ENCODE data around the gene ATP2B1. TPM values are rescaled to one million over a fixed set of nuclear protein-coding genes. Genes with fewer than 3 reads are reported as not detected.

Gene ATP2B1
- polyA plus RNA-seq, 1 donor: 88.1 TPM

- DNase-seq: no peak
Measured at GRCh38 chr12:89691659-89692058, 17.0 kb downstream of the ATP2B1 start.

- DNase-seq: no peak
Measured at GRCh38 chr12:89690925-89691324, 17.7 kb downstream of the ATP2B1 start.

GRCh38 chr12:89689306-89689705, 19.3 kb downstream of the ATP2B1 start:
- no peak for DNase-seq

GRCh38 chr12:89686311-89686710, 22.3 kb downstream of the ATP2B1 start:
- DNase-seq: no peak

GRCh38 chr12:89685363-89685972, 23.2 kb downstream of the ATP2B1 start:
- no peak for DNase-seq

- DNase-seq: no peak
Measured at GRCh38 chr12:89684136-89684535, 24.5 kb downstream of the ATP2B1 start.

- no peak for DNase-seq
Measured at GRCh38 chr12:89682284-89682683, 26.4 kb downstream of the ATP2B1 start.

GRCh38 chr12:89680409-89680808, 28.2 kb downstream of the ATP2B1 start:
- DNase-seq: no peak

- DNase-seq: no peak
Measured at GRCh38 chr12:89679631-89680030, 29.0 kb downstream of the ATP2B1 start.

- DNase-seq: no peak
Measured at GRCh38 chr12:89678225-89678624, 30.4 kb downstream of the ATP2B1 start.

- no peak for DNase-seq
Measured at GRCh38 chr12:89676930-89677329, 31.7 kb downstream of the ATP2B1 start.

- DNase-seq: no peak
Measured at GRCh38 chr12:89674326-89674942, 34.2 kb downstream of the ATP2B1 start.

GRCh38 chr12:89673603-89674002, 35.0 kb downstream of the ATP2B1 start:
- no peak for DNase-seq

- DNase-seq: no peak
Measured at GRCh38 chr12:89672589-89672979, 36.1 kb downstream of the ATP2B1 start.

GRCh38 chr12:89671469-89671868, 37.2 kb downstream of the ATP2B1 start:
- DNase-seq: no peak

GRCh38 chr12:89669197-89669596, 39.4 kb downstream of the ATP2B1 start:
- DNase-seq: no peak

GRCh38 chr12:89665556-89665955, 43.1 kb downstream of the ATP2B1 start:
- DNase-seq: no peak

- DNase-seq: no peak
Measured at GRCh38 chr12:89664441-89664840, 44.2 kb downstream of the ATP2B1 start.

- DNase-seq: no peak
Measured at GRCh38 chr12:89663577-89664357, 44.9 kb downstream of the ATP2B1 start.

- no peak for DNase-seq
Measured at GRCh38 chr12:89662623-89663022, 46.0 kb downstream of the ATP2B1 start.

- no peak for DNase-seq
Measured at GRCh38 chr12:89661706-89662330, 46.8 kb downstream of the ATP2B1 start.

GRCh38 chr12:89657739-89658138, 50.9 kb downstream of the ATP2B1 start:
- no peak for DNase-seq

- no peak for DNase-seq
Measured at GRCh38 chr12:89657066-89657465, 51.6 kb downstream of the ATP2B1 start.

Data from hindlimb muscle (tissue), 1 donor.